Measurements from ENCODE around the gene ANKIB1. TPM values are rescaled to one million over a fixed set of nuclear protein-coding genes. Genes with fewer than 3 reads are reported as not detected.

The ANKIB1 gene
- total RNA-seq, 1 donor from 2014 or later: 31.3 TPM

Small RNA genes within 50 kb of the gene (small RNA-seq; reads per million reads assigned to genes)
- gene MIR1285-1 (0.09 reads per million), gene RF00019 (not detected)

Other genes with a start within 250 kb of the ANKIB1 start
- gene CYP51A1, start 111.5 kb upstream of the ANKIB1 start, total RNA-seq: 68.9 TPM
- 0.52 TPM for gene LRRD1, start 66.8 kb upstream of the ANKIB1 start, total RNA-seq
- 43.8 TPM for gene KRIT1, start 60 bp upstream of the ANKIB1 start, total RNA-seq
- gene GATAD1, start 201.5 kb downstream of the ANKIB1 start, total RNA-seq: 30.3 TPM
- not detected for gene ERVW-1, start 232.0 kb downstream of the ANKIB1 start, total RNA-seq

Data from skeletal muscle tissue (tissue), 2 donors.